OCI-LY7 (cell line): ENCODE measurements around the gene MYL5. TPM values are rescaled to one million over a fixed set of nuclear protein-coding genes. Genes with fewer than 3 reads are reported as not detected.
"Not testable (repeated sequence)": the region's sequence is repeated elsewhere in the genome, so short reads cannot be mapped to it uniquely, and the experiment has no call there.

Source experiments
- BruUV-seq: library from RNA; stranded (reverse); fragments of 400-500 nt; replicated peaks from 2 replicates; lab custom pipeline; 2021; lab: Mats Ljungman, UMichigan
- CTCF ChIA-PET: fragments of 300-600 bp; sonication (Branson Sonifier 250); formaldehyde crosslinking; loops from one replicate; lab custom pipeline; 2022; ENCODE audit warnings: antibody characterized with exemption; ENCODE audit not compliant: unreplicated experiment; lab: Charles Lee
- POLR2A ChIA-PET: fragments of 300-600 bp; sonication (Branson Sonifier 250); formaldehyde crosslinking; loops from one replicate; lab custom pipeline; 2022; ENCODE audit warnings: antibody characterized with exemption; lab: Charles Lee
- DNase-seq: peaks from one replicate; pipeline ENCODE4 v3.0.0-alpha.2; 2015; ENCODE audit warnings: low spot score
- H2AFZ ChIP-seq: fragments of 200-600 bp; sonication (generic), shearing (Covaris generic); 2 replicates; pipeline ENCODE4 v1.6.1; 2014; ENCODE audit warnings: mild to moderate bottlenecking, antibody characterized with exemption, low read length, moderate library complexity
- H3K27ac ChIP-seq: fragments of 200-600 bp; sonication (generic); 2 replicates; pipeline ENCODE4 v1.5.1; 2014; ENCODE audit warnings: mixed run types, low read depth, mild to moderate bottlenecking, moderate library complexity, low read length, inconsistent platforms; ENCODE audit not compliant: poor library complexity, severe bottlenecking
- H3K36me3 ChIP-seq: fragments of 200-600 bp; sonication (generic); 2 replicates; pipeline ENCODE4 v1.6.1; 2014; ENCODE audit warnings: mild to moderate bottlenecking, antibody characterized with exemption, low read length, moderate library complexity, mixed read lengths; ENCODE audit not compliant: insufficient read depth
- H3K4me1 ChIP-seq: fragments of 200-600 bp; sonication (generic); 2 replicates; pipeline ENCODE4 v1.5.1; 2014; ENCODE audit warnings: mild to moderate bottlenecking, low read length; ENCODE audit not compliant: insufficient read depth, poor library complexity, severe bottlenecking
- H3K4me2 ChIP-seq: fragments of 200-600 bp; sonication (generic); 2 replicates; pipeline ENCODE4 v1.6.1; 2014; ENCODE audit warnings: mild to moderate bottlenecking, low read length
- H3K4me3 ChIP-seq: fragments of 200-600 bp; sonication (generic); 2 replicates; pipeline ENCODE4 v1.5.1; 2014; ENCODE audit warnings: mild to moderate bottlenecking, low read depth, low read length; ENCODE audit not compliant: poor library complexity, severe bottlenecking
- H3K79me2 ChIP-seq: fragments of 200-600 bp; sonication (generic); 2 replicates; pipeline ENCODE4 v1.6.1; 2016; ENCODE audit warnings: low read depth, mild to moderate bottlenecking, low read length, moderate library complexity, mixed read lengths; ENCODE audit not compliant: insufficient read depth
- H3K9me2 ChIP-seq: fragments of 200-600 bp; sonication (generic); 2 replicates; pipeline ENCODE4 v1.6.1; 2016; ENCODE audit warnings: mild to moderate bottlenecking, low read length, mixed read lengths; ENCODE audit not compliant: insufficient read depth
- H3K9me3 ChIP-seq: fragments of 200-600 bp; sonication (generic); 2 replicates; pipeline ENCODE4 v1.6.1; 2014; ENCODE audit warnings: mild to moderate bottlenecking, mixed run types, low read length, mixed read lengths
- H4K20me1 ChIP-seq: fragments of 200-600 bp; sonication (generic); 2 replicates; pipeline ENCODE4 v1.6.1; 2014; ENCODE audit warnings: mild to moderate bottlenecking, antibody characterized with exemption, low read length, moderate library complexity, mixed read lengths; ENCODE audit not compliant: insufficient read depth
- EZH2phosphoT487 ChIP-seq: fragments of 200-600 bp; sonication (generic); IDR thresholded peaks from 2 replicates; pipeline ENCODE4 v1.6.1; 2018; ENCODE audit warnings: low read depth, borderline replicate concordance, mild to moderate bottlenecking, mixed run types, antibody characterized with exemption, low read length, moderate library complexity, mixed read lengths
- intact Hi-C: fragments of 100-400 bp; cut with micrococcal nuclease; formaldehyde crosslinking; loops from one replicate; pipeline ENCODE4 v1.10.0; 2022; ENCODE audit not compliant: unreplicated experiment
- total RNA-seq, 2 experiments: library from RNA; depleted of rRNA in 1 of 2; stranded (reverse); fragments of >200 nt in 1 of 2; shearing (Covaris generic) in 1 of 2; gene quantifications; 2 replicates each; pipeline ENCODE4 v1.2.3, GENCODE V29; 2014 to 2022
- TF ChIP-seq, protein P1 (sequence below): fragments of 200-600 bp; sonication (generic); conservative IDR thresholded peaks from 2 replicates; pipeline ENCODE4 v1.5.1; 2014; ENCODE audit warnings: mild to moderate bottlenecking, antibody characterized with exemption, low read length, moderate library complexity, mixed read lengths

The MYL5 gene
- total RNA-seq, 2 experiments from 2014 or later = 24.4 to 62.2 TPM

DNA sequence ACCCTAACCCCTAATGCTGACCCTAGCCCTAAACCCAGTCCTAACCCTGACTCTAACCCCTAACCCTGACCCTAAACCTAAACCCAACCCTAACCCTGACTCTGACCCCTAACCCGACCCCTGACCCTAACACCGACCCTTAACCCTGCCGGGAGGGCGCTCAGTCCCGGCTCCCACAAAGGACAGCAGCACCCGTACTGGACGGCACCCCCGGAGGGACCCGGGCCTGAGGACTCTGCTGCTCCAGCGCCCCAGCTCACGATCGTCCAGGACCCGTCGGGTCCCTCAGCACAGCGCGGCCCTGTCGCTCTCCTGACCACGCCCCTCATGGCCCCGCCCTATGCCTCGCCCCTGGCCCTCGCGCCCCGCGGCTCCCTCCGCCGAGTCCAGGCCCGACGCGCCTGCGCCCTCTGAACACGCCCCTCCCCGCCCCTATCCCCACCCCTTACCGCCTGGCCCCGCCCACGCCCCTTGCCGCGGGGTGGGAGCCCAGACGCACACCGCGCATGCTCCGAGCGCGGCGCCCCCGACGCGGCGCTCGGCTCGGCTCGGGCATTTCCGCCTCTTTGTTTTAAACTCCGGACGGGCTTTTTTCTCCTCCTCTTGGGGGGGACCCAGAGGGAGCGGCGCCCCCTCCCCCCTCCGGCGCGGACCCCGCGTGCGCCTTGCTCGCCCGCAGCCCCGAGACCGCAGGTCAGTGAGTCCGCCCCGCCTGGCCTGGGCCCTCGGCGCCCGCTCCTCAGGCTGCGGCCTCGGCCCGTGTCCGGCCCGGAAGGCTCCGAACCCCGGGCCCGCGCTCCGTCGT is 31.1 kb downstream of the MYL5 start, which contains the start of gene PCGF3:
Gene PCGF3, plus strand, starts transcription at position 555 of the 805 bp plus-strand sequence. CDS start 27,849 bp downstream, outside the sequence.
- peak; percentile 92 for DNase-seq
- Histone ChIP-seq H3K4me2 (peak within 1 kb of the TSS; percentile 74), H3K4me3 (peak within 1 kb of the TSS; percentile 82), H3K36me3 (peaks cover 15% of the 10 kb centered on the region), H2AFZ (peak within 1 kb of the TSS; percentile 66), H4K20me1 (no peaks in the 10 kb centered on the region), H3K9me3 (no peaks in the 10 kb centered on the region), H3K79me2 (peaks cover 14% of the 10 kb centered on the region; the same call in 1 of the 2 replicates), H3K9me2 (no peaks in the 10 kb centered on the region), H3K27ac (peak within 1 kb of the TSS; percentile 29), H3K4me1 (peaks cover 6% of the 10 kb centered on the region)
- intact Hi-C loops = no loop called here
- ChIA-PET CTCF (no interaction called here), POLR2A (no interaction called here)
- TF ChIP-seq, protein P1, sequence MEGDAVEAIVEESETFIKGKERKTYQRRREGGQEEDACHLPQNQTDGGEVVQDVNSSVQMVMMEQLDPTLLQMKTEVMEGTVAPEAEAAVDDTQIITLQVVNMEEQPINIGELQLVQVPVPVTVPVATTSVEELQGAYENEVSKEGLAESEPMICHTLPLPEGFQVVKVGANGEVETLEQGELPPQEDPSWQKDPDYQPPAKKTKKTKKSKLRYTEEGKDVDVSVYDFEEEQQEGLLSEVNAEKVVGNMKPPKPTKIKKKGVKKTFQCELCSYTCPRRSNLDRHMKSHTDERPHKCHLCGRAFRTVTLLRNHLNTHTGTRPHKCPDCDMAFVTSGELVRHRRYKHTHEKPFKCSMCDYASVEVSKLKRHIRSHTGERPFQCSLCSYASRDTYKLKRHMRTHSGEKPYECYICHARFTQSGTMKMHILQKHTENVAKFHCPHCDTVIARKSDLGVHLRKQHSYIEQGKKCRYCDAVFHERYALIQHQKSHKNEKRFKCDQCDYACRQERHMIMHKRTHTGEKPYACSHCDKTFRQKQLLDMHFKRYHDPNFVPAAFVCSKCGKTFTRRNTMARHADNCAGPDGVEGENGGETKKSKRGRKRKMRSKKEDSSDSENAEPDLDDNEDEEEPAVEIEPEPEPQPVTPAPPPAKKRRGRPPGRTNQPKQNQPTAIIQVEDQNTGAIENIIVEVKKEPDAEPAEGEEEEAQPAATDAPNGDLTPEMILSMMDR = no peak
- no peak for TF ChIP-seq EZH2phosphoT487
- BruUV-seq = no TSS peak

DNA sequence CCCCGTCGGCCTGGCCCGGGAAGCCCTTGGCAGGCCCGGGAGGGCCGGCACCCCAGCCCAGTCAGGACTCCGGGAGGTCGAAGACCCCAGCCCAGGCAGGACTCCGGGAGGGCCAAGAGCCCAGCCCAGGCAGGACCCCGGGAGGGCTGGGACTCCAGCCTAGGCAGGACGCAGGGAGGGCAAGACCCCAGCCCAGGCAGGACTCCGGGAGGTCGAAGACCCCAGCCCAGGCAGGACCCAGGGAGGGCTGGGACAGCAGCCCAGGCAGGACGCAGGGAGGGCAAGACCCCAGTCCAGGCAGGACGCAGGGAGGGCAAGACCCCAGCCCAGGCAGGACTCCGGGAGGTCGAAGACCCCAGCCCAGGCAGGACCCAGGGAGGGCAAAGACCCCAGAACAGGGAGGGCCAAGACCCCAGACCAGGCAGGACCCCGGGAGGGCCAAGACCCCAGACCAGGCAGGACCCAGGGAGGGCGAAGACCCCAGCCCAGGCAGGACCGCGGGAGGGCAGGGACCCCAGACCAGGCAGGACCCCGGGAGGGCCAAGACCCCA is 31.8 kb downstream of the MYL5 start:
- H4K20me1 ChIP-seq, DNase-seq, BruUV-seq, CTCF ChIA-PET, POLR2A ChIA-PET, H3K4me1 ChIP-seq, H3K9me3 ChIP-seq, intact Hi-C loops, H3K9me2 ChIP-seq: not testable (repeated sequence)
- Histone ChIP-seq H3K79me2 (peaks cover 14% of the 10 kb centered on the region; the same call in 1 of the 2 replicates), H3K36me3 (peaks cover 21% of the 10 kb centered on the region), H2AFZ (peak overlapping the region; percentile 66), H3K27ac (peak overlapping the region; percentile 29), H3K4me3 (peak overlapping the region; percentile 82), H3K4me2 (peak overlapping the region; percentile 74)

DNA sequence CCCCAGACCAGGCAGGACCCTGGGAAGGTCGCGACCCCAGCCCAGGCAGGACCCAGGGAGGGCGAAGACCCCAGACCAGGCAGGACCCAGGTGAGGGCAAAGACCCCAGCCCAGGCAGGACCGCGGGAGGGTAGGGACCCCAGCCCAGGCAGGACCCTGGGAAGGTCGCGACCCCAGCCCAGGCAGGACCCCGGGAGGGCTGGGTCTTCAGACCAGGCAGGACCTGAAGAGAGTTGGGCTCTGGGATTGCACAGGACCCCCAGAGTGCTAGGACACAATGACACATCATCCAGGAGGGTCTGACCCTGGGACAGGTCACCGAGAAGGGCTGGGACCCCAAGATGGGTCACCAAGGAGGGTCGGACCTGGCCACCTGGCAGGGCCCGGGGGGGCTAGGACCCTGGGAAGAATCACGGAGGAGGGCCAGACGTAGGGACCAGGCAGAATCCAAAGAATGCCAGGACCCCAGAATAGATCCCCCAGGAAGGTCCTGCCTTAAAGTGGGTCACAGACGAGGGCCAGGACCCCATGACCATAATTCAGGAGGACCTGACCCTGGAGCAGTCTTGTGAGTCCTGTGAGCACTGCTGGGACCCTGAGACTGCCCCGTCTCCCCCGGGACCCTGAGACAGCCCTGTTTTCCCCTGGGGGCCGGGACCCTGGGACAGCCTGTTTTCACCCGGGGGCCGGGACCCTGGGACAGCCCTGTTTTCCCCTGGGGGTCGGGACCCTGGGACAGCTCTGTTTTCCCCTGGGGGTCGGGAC is 32.7 kb downstream of the MYL5 start:
- no peak overlapping the region for H3K27ac ChIP-seq
- TF ChIP-seq EZH2phosphoT487 = no peak
- TF ChIP-seq, protein P1 = no peak
- peaks cover 17% of the 10 kb centered on the region; the same call in 1 of the 2 replicates for H3K79me2 ChIP-seq

More for the DNA sequence above, 32.7 kb downstream of the MYL5 start:
- ChIA-PET CTCF (interaction anchor here (0.6 kb wide), 1 partner anchor 640 kb away, joined by 3 read pairs; no protein-coding TSS in a partner anchor), POLR2A (no interaction called here)
- peaks cover 6% of the 10 kb centered on the region for H3K4me1 ChIP-seq
- H3K9me3 ChIP-seq = no peaks in the 10 kb centered on the region
- peak overlapping the region; percentile 82 for H3K4me3 ChIP-seq
- H4K20me1 ChIP-seq = no peaks in the 10 kb centered on the region
- H3K9me2 ChIP-seq = no peaks in the 10 kb centered on the region
- intact Hi-C loops = no loop called here
- no TSS peak for BruUV-seq
- no peak overlapping the region for H2AFZ ChIP-seq
- H3K36me3 ChIP-seq = peaks cover 22% of the 10 kb centered on the region
- H3K4me2 ChIP-seq = peak overlapping the region; percentile 60
- no peak for DNase-seq
